ENCODE results near the gene HMGB3. TPM values are rescaled to one million over a fixed set of nuclear protein-coding genes. Genes with fewer than 3 reads are reported as not detected.

HMGB3 gene
- total RNA-seq, 2 donors from 2014 or later, result 21.4 to 34.6 TPM

- ATAC-seq (no peak), DNase-seq (ENCODE audit: low spot score in 2 of 2) (no peak)
- Mint-ChIP-seq H3K36me3 (no peaks in the 10 kb centered on the region), H3K27ac (no peak overlapping the region), H3K9me3 (no peaks in the 10 kb centered on the region)
Observed at GRCh38 chrX:151006410-151007109, 23.4 kb downstream of the HMGB3 start.

DNA sequence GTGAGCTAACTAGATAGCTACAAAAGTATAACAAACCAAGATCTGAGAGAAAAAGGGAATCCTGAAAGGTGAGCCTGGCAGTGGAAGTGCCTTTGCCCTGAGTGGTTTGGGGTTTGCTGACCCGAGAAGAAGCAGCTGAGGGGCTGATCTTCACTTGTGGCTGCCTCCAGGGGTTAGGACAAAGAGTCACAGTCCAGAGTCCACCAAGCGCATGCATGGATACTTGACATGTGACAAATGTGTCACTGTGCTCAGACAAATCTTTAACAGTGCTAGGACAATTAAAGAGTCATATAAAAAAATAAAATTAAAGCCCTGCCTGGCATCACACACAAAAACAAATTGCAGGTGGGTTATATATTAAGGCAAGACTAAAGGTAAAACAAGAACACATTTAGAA, 26.4 kb downstream of the HMGB3 start:
- H3K27ac Mint-ChIP-seq, result no peak overlapping the region
- ATAC-seq (no peak), DNase-seq (ENCODE audit: low spot score in 2 of 2) (no peak)
- peaks cover 0 to 5% of the 10 kb centered on the region in 2 donors for H3K9me3 Mint-ChIP-seq
- H3K36me3 Mint-ChIP-seq, result no peaks in the 10 kb centered on the region

- DNase-seq (ENCODE audit: low spot score in 2 of 2), result no peak
- ATAC-seq, result no peak
Observed at GRCh38 chrX:151013164-151013743, 30.1 kb downstream of the HMGB3 start.

DNA sequence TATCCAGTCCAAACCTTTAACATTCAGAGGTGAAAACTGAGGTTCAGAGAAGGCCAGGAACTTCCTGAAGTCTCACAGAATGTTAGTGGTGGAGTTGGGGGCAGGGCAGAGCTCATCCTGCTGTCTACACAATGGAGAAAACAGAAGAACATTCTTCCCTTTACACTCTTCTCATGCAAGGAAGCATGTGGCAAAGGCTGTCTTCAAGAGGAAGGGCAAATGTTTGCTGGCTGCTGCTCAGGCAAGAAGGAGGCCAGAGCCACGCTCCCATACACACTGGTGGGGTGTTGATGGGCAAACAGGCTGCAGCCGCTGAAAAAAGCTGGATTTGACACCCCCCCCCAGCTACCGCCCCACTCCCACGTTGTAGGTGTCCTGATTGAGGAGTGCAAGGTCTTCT, 32.5 kb downstream of the HMGB3 start:
- Mint-ChIP-seq H3K36me3 (no peaks in the 10 kb centered on the region), H3K27ac (no peak overlapping the region), H3K9me3 (peaks cover 0 to 5% of the 10 kb centered on the region in 2 donors)
- DNase-seq (ENCODE audit: low spot score in 2 of 2) (no peak), ATAC-seq (no peak)

More at GRCh38 chrX:151013164-151013743, 30.1 kb downstream of the HMGB3 start:
- Mint-ChIP-seq H3K27ac (no peak overlapping the region), H3K36me3 (no peaks in the 10 kb centered on the region), H3K9me3 (peaks cover 0 to 5% of the 10 kb centered on the region in 2 donors)

DNA sequence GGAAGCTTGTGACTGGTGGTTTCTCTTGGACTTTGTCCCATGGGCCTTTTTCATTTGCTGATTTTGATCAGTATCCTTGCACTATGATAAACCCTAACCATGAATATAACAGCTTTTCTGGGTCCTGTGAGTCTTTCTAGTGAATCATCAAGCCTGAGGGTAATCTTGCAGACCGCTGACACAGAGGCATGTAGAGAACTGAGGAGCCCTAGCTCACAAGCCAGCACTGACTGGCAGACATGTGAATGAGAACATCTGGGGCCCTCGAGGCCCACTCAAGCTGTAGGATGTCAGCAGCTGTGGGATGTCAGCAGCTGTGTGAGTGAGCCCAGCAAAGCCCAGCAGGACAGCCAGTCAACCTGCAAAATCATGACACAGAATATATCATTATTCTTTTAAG, 36.7 kb downstream of the HMGB3 start:
- no peak for ATAC-seq
- Mint-ChIP-seq H3K36me3 (no peaks in the 10 kb centered on the region), H3K27ac (no peak overlapping the region), H3K9me3 (no peaks in the 10 kb centered on the region)
- no peak for DNase-seq (ENCODE audit: low spot score in 2 of 2)

DNA sequence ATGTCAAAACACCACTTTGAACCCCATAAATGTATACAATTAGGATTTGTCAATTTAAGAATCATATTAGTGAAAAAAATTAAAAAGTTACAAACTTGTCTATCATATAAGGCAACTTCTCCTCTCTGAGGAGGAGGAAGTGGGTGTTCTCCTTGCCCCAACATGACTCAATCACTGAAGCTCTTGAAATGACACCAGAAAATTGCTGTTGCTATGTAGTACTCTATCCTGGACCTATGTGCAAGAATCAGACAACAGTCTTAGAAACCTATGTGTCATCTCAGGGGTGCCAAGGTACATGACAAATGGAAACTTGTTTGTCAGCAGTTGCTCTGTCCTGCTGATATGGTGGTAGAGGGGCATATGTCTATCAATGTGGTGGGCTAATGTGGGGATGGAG, 47.7 kb downstream of the HMGB3 start:
- peak overlapping the region in 1 of 2 donors; percentile 41 for H3K27ac Mint-ChIP-seq
- peaks cover 0 to 6% of the 10 kb centered on the region in 2 donors for H3K36me3 Mint-ChIP-seq
- ATAC-seq, result peak; percentile 63 to 97
- no peak for DNase-seq (ENCODE audit: low spot score in 2 of 2)
- H3K9me3 Mint-ChIP-seq, result peaks cover 4 to 6% of the 10 kb centered on the region in 2 donors

DNA sequence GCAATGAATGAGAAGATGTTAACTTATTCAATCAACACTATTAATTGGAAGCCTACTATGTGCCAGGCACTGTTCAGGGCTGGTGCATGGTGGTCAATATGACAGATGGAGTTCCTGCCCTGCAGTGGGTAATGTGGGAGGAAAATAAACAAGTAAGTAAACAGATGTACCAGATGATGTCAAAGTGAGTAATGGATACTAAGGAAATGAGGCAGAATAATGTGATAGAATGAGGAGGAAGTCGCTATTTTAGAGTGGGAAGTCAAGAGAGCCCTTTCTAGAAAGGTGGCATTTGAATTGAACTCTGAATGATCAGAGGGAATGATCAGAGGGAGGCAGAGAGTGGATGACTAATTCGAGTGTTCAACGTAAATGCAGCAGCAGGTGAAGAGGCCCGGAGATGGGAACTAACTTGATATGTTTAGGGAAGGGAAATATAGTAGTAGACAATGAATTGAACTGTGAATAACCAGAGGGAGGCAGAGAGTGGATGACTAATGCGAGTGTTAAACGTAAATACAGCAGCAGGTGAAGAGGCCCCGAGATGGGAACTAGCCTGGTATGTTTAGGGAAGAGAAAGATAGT, 48.3 kb downstream of the HMGB3 start:
- peaks cover 4 to 6% of the 10 kb centered on the region in 2 donors for H3K9me3 Mint-ChIP-seq
- ATAC-seq (peak in 1 of 2 donors; percentile 45), DNase-seq (ENCODE audit: low spot score in 2 of 2) (no peak)
- peak overlapping the region; percentile 34 to 41 for H3K27ac Mint-ChIP-seq
- H3K36me3 Mint-ChIP-seq, result peaks cover 0 to 6% of the 10 kb centered on the region in 2 donors

GRCh38 chrX:151039351-151039750, 56.2 kb downstream of the HMGB3 start:
- H3K27ac Mint-ChIP-seq, result no peak overlapping the region
- DNase-seq (ENCODE audit: low spot score in 2 of 2), result no peak
- no peaks in the 10 kb centered on the region for H3K9me3 Mint-ChIP-seq
- ATAC-seq, result no peak
- no peaks in the 10 kb centered on the region for H3K36me3 Mint-ChIP-seq

Other genes starting within 250 kb of the HMGB3 start
- gene CD99L2, start 84.7 kb upstream of the HMGB3 start, total RNA-seq, result 1 to 10 TPM; 8.8 to 9.7 TPM
- gene GPR50, start 193.2 kb downstream of the HMGB3 start, total RNA-seq, result not detected

Measured in activated naive CD4-positive, alpha-beta T cell treated with anti-CD3 and anti-CD28 coated beads, Interleukin-2, amount 50 U/mL, for 72 hours (primary cell).